ENCODE measurements around the gene TSSK1B. TPM values are rescaled to one million over a fixed set of nuclear protein-coding genes. Genes with fewer than 3 reads are reported as not detected.

The TSSK1B gene
- polyA plus RNA-seq, 2 of the 4 experiments (the other 2 are of a cell fraction) = not detected

DNA sequence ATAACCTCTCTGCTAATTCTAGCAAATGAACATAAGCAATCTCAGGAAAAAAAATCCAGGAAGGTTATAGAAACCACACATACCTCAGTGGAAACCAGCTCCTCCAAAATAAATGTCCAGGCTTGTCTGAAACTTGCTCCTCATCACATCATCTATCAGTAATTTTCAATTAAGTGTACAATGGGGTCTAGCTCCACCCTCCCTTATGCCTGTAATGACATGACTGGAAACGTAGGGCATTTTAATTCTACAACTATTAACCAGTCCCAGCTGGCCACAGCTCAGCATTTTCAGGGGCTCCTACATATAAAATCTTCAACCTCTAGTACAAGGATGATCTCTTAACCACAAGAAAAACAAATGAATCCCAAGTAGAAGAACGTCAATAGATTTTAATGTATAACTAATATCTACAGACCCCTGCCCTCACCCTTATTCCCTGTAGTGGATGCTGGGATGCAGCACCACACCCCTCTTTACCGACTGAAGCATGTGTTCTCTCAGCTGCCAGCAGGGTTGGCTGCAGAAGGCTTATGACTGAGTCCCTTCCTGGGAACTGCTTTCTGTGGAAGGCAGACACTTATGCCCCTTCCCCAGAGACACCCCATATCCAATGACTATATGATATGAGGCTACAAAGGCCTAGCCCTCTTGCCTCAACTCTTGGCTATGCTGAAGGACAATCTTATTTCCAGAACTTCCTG is 6.8 kb downstream of the TSSK1B start:
- Histone ChIP-seq H3K4me2 (no peak overlapping the region), H3K27ac (no peak overlapping the region), H3K4me3 (no peak overlapping the region), H3K9me3 (no peaks in the 10 kb centered on the region), H3K4me1 (no peaks in the 10 kb centered on the region)
- 23% methylated on average over 3 of the region's 3 CpGs for WGBS (ENCODE audit: missing lambda C conversion rate)
- ChIA-PET CTCF (interaction anchor here (0.5 kb wide), 1 partner anchor 55 kb away, joined by 3 read pairs; no protein-coding TSS in a partner anchor), POLR2A (no interaction called here)
- TF ChIP-seq SMC3 (IDR thresholded peaks at IDR 0.05) (no peak), REST (IDR thresholded peaks at IDR 0.05) (no peak), EHMT2 (IDR thresholded peaks at IDR 0.05; ENCODE audit: low read depth) (no peak), ZNF302 (CRISPR knock-in tag; IDR thresholded peaks at IDR 0.05) (no peak), FOSL2 (IDR thresholded peaks at IDR 0.05) (no peak), FOSL2 (CRISPR knock-in tag; IDR thresholded peaks at IDR 0.05) (no peak), NFE2L2 (conservative IDR thresholded peaks at IDR 0.05; ENCODE audit: low read length) (no peak), MAX (IDR thresholded peaks at IDR 0.05) (no peak), BCL3 (IDR thresholded peaks at IDR 0.05) (no peak), HEYL (CRISPR knock-in tag; IDR thresholded peaks at IDR 0.05) (no peak), CHD4 (IDR thresholded peaks at IDR 0.05; ENCODE audit: borderline replicate concordance) (no peak), RAD21 (conservative IDR thresholded peaks at IDR 0.05 in 1 of 2, IDR thresholded peaks at IDR 0.05 in 1 of 2) (no peak), HES2 (IDR thresholded peaks at IDR 0.05) (no peak), ZC3H11A (IDR thresholded peaks at IDR 0.05) (no peak), MAZ (IDR thresholded peaks at IDR 0.05; ENCODE audit: borderline replicate concordance, low read depth, low read length) (no peak), CBX2 (IDR thresholded peaks at IDR 0.05; ENCODE audit: borderline replicate concordance, low read depth) (no peak), FOXS1 (CRISPR knock-in tag; IDR thresholded peaks at IDR 0.05) (no peak)
- TF ChIP-seq, protein P1, sequence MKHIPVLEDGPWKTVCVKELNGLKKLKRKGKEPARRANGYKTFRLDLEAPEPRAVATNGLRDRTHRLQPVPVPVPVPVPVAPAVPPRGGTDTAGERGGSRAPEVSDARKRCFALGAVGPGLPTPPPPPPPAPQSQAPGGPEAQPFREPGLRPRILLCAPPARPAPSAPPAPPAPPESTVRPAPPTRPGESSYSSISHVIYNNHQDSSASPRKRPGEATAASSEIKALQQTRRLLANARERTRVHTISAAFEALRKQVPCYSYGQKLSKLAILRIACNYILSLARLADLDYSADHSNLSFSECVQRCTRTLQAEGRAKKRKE (CRISPR knock-in tag; IDR thresholded peaks at IDR 0.05; ENCODE audit: low read depth) = no peak
- DNase-seq (ENCODE audit: low read depth in 1 of 2, low spot score in 1 of 2) (no peak), ATAC-seq (peak in 1 of 2 experiments; percentile 42; a peak in 1 of 6 replicates), FAIRE-seq (no peak)

DNA sequence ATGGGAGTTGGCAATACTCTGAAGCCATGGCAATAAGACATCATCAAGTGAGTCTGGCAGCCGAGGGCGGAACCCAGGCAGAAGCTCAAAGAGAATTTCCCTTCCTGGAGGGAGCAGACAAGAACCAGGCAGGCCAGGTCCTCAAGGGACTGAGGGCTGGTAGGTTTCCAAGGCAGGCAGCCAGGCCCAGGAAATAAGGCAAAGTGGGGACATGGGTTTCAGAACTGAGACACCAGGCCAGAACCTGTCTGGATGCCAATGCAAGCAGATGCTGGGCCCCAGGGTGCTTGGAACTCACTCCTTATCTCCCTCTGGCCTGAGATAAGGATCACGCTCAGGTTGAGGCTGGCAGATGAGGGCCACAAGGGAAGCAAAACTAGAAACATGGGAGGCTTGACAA is 8.9 kb downstream of the TSSK1B start:
- no peak overlapping the region for H3K27ac ChIP-seq
- CTCF ChIA-PET = no interaction called here
- POLR2A ChIA-PET = no interaction called here
- no peaks in the 10 kb centered on the region for H3K4me1 ChIP-seq
- FAIRE-seq (no peak), DNase-seq (ENCODE audit: low read depth in 1 of 2, low spot score in 1 of 2) (no peak), ATAC-seq (no peak)
- TF ChIP-seq CEBPB (IDR thresholded peaks at IDR 0.05) (no peak), GATA3 (IDR thresholded peaks at IDR 0.05; ENCODE audit: borderline replicate concordance) (no peak), MAX (IDR thresholded peaks at IDR 0.05) (no peak), ESRRA (IDR thresholded peaks at IDR 0.05; ENCODE audit: borderline replicate concordance, low read length) (no peak), HDAC2 (IDR thresholded peaks at IDR 0.05) (no peak), CHD2 (IDR thresholded peaks at IDR 0.05; ENCODE audit: low read length, partially characterized antibody) (no peak), HOXA7 (CRISPR knock-in tag; IDR thresholded peaks at IDR 0.05) (no peak), NR3C1 (IDR thresholded peaks at IDR 0.05) (no peak), HES2 (IDR thresholded peaks at IDR 0.05) (no peak), MAFK (IDR thresholded peaks at IDR 0.05; ENCODE audit: partially characterized antibody) (no peak), NFE2L2 (conservative IDR thresholded peaks at IDR 0.05; ENCODE audit: low read length) (no peak), RARB (CRISPR knock-in tag; IDR thresholded peaks at IDR 0.05) (no peak), ZC3H11A (IDR thresholded peaks at IDR 0.05) (no peak)
- TF ChIP-seq, protein P2, sequence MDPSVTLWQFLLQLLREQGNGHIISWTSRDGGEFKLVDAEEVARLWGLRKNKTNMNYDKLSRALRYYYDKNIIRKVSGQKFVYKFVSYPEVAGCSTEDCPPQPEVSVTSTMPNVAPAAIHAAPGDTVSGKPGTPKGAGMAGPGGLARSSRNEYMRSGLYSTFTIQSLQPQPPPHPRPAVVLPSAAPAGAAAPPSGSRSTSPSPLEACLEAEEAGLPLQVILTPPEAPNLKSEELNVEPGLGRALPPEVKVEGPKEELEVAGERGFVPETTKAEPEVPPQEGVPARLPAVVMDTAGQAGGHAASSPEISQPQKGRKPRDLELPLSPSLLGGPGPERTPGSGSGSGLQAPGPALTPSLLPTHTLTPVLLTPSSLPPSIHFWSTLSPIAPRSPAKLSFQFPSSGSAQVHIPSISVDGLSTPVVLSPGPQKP (IDR thresholded peaks at IDR 0.05; ENCODE audit: low read depth, low read length) = no peak
- H3K4me2 ChIP-seq = no peak overlapping the region
- WGBS (ENCODE audit: missing lambda C conversion rate) = 76% methylated on average over 3 of the region's 3 CpGs
- no peak overlapping the region for H3K4me3 ChIP-seq
- H3K9me3 ChIP-seq = no peaks in the 10 kb centered on the region
